ENCODE measurements around the gene RAB26. TPM values are rescaled to one million over a fixed set of nuclear protein-coding genes. Genes with fewer than 3 reads are reported as not detected.

The RAB26 gene
- total RNA-seq, 1 donor from 2014 or later, result not detected

- peaks cover 29 to 48% (median 42%) of the 10 kb centered on the region in 3 donors for H3K36me3 ChIP-seq (ENCODE audit: control insufficient read depth in 3 of 3, insufficient read depth in 3 of 3, low read length in 3 of 3)
Measured at GRCh38 chr16:2170587-2171435, 22.4 kb downstream of the RAB26 start.

GRCh38 chr16:2171601-2172178 is 23.3 kb downstream of the RAB26 start:
- Histone ChIP-seq H3K27ac (ENCODE audit: low read depth, low read length) (no peak overlapping the region), H3K9me3 (ENCODE audit: control insufficient read depth in 3 of 3, low read length in 3 of 3) (no peaks in the 10 kb centered on the region), H3K4me1 (ENCODE audit: control insufficient read depth in 3 of 3, insufficient read depth in 3 of 3, low read length in 3 of 3) (peaks cover 4 to 11% (median 9%) of the 10 kb centered on the region in 3 donors), H3K27me3 (ENCODE audit: control insufficient read depth in 3 of 3, insufficient read depth in 3 of 3, low read length in 3 of 3) (no peaks in the 10 kb centered on the region), H3K36me3 (ENCODE audit: control insufficient read depth in 3 of 3, insufficient read depth in 3 of 3, low read length in 3 of 3) (peaks cover 36 to 49% (median 47%) of the 10 kb centered on the region in 3 donors), H3K4me3 (ENCODE audit: low read length in 3 of 3) (no peak overlapping the region), H3K9ac (ENCODE audit: low read depth in 1 of 3, low read length in 3 of 3) (no peak overlapping the region)

More at GRCh38 chr16:2170587-2171435, 22.4 kb downstream of the RAB26 start:
- H3K4me1 ChIP-seq (ENCODE audit: control insufficient read depth in 3 of 3, insufficient read depth in 3 of 3, low read length in 3 of 3), result peaks cover 4 to 14% (median 9%) of the 10 kb centered on the region in 3 donors
- H3K27ac ChIP-seq (ENCODE audit: low read depth, low read length), result peak overlapping the region; percentile 70
- peak overlapping the region in 1 of 3 donors; percentile 35 for H3K4me3 ChIP-seq (ENCODE audit: low read length in 3 of 3)
- H3K9ac ChIP-seq (ENCODE audit: low read depth in 1 of 3, low read length in 3 of 3), result peak overlapping the region in 2 of 3 donors; percentile 8 to 32
- no peaks in the 10 kb centered on the region for H3K9me3 ChIP-seq (ENCODE audit: control insufficient read depth in 3 of 3, low read length in 3 of 3)
- no peaks in the 10 kb centered on the region for H3K27me3 ChIP-seq (ENCODE audit: control insufficient read depth in 3 of 3, insufficient read depth in 3 of 3, low read length in 3 of 3)

DNA sequence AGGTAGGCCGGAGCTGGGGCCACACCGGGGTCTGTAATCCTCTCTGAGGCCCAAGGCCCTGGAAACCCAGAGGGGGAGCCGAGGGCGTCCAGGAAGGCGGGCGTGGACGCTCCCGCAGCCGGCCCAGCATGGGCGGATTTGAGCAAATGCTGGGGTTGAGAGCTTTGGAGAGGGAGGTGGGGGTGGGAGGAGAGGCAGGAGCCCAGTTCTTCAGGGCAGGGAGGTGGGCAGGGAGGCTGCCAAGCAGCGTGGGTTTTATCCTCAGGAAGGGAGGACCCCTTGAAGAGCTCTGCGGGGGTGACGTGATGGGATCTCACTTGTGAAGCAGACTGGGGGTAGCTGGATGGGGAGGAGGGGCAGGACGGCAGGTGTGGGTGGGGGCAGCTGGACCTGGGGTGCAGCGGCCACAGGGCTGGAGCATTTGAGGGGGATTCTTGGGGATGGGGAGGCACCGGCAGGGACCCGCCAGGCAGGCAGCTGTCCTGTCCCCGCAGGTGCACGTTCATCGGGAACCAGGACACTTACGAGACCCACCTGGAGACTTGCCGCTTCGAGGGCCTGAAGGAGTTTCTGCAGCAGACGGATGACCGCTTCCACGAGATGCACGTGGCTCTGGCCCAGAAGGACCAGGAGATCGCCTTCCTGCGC is 24.4 kb downstream of the RAB26 start:
- Histone ChIP-seq H3K36me3 (ENCODE audit: control insufficient read depth in 3 of 3, insufficient read depth in 3 of 3, low read length in 3 of 3) (peaks cover 39 to 50% (median 49%) of the 10 kb centered on the region in 3 donors), H3K9ac (ENCODE audit: low read depth in 1 of 3, low read length in 3 of 3) (no peak overlapping the region), H3K27me3 (ENCODE audit: control insufficient read depth in 3 of 3, insufficient read depth in 3 of 3, low read length in 3 of 3) (no peaks in the 10 kb centered on the region), H3K4me3 (ENCODE audit: low read length in 3 of 3) (no peak overlapping the region), H3K9me3 (ENCODE audit: control insufficient read depth in 3 of 3, low read length in 3 of 3) (no peaks in the 10 kb centered on the region), H3K27ac (ENCODE audit: low read depth, low read length) (no peak overlapping the region), H3K4me1 (ENCODE audit: control insufficient read depth in 3 of 3, insufficient read depth in 3 of 3, low read length in 3 of 3) (peaks cover 4 to 11% (median 9%) of the 10 kb centered on the region in 3 donors)

- peaks cover 36 to 46% (median 44%) of the 10 kb centered on the region in 3 donors for H3K36me3 ChIP-seq (ENCODE audit: control insufficient read depth in 3 of 3, insufficient read depth in 3 of 3, low read length in 3 of 3)
- peaks cover 4 to 11% (median 9%) of the 10 kb centered on the region in 3 donors for H3K4me1 ChIP-seq (ENCODE audit: control insufficient read depth in 3 of 3, insufficient read depth in 3 of 3, low read length in 3 of 3)
- H3K27ac ChIP-seq (ENCODE audit: low read depth, low read length), result no peak overlapping the region
- no peak overlapping the region for H3K4me3 ChIP-seq (ENCODE audit: low read length in 3 of 3)
- no peak overlapping the region for H3K9ac ChIP-seq (ENCODE audit: low read depth in 1 of 3, low read length in 3 of 3)
- H3K9me3 ChIP-seq (ENCODE audit: control insufficient read depth in 3 of 3, low read length in 3 of 3), result no peaks in the 10 kb centered on the region
- no peaks in the 10 kb centered on the region for H3K27me3 ChIP-seq (ENCODE audit: control insufficient read depth in 3 of 3, insufficient read depth in 3 of 3, low read length in 3 of 3)
Measured at GRCh38 chr16:2173366-2173765, 24.9 kb downstream of the RAB26 start.

GRCh38 chr16:2173916-2174315 is 25.5 kb downstream of the RAB26 start:
- H3K4me1 ChIP-seq (ENCODE audit: control insufficient read depth in 3 of 3, insufficient read depth in 3 of 3, low read length in 3 of 3), result peaks cover 4 to 11% (median 9%) of the 10 kb centered on the region in 3 donors
- H3K9ac ChIP-seq (ENCODE audit: low read depth in 1 of 3, low read length in 3 of 3), result no peak overlapping the region
- peaks cover 36 to 46% (median 40%) of the 10 kb centered on the region in 3 donors for H3K36me3 ChIP-seq (ENCODE audit: control insufficient read depth in 3 of 3, insufficient read depth in 3 of 3, low read length in 3 of 3)
- no peak overlapping the region for H3K27ac ChIP-seq (ENCODE audit: low read depth, low read length)
- no peaks in the 10 kb centered on the region for H3K27me3 ChIP-seq (ENCODE audit: control insufficient read depth in 3 of 3, insufficient read depth in 3 of 3, low read length in 3 of 3)
- no peaks in the 10 kb centered on the region for H3K9me3 ChIP-seq (ENCODE audit: control insufficient read depth in 3 of 3, low read length in 3 of 3)
- H3K4me3 ChIP-seq (ENCODE audit: low read length in 3 of 3), result no peak overlapping the region

DNA sequence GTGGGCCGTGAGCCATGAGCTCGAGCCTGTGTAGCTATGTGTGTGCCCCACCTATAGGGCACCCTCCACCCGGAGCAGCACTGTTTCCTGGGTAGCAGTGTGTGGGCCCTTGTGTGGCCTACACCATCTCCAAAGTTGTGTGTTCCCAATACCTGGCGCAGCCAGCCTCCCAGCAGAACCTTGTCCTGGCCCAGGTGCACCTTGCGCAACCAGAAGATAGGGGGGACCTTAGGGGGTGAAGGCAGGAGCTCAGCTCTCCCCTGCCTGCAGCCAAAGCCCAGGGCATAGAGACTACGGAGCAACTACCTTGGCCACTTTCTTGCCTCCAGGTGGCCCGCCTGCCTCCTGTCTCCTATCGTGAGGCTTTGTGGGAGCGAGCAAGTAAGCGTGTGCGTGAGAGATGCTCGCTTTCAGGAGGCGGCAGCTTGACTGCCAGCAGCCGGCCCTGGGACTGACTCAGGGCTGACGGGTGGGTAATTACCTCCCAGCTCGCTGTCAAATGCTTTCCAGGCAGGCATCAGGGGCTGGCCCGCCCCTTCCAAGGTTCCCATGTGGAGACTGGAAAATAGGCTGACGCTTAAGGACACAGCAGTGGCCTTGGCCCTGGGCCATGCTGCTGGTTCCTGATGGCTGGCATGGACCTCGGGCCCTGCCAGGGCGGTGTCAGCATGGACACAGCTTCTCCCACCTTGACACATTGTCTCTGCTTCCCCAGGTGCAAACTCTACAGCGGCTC is 26.1 kb downstream of the RAB26 start:
- Histone ChIP-seq H3K4me3 (ENCODE audit: low read length in 3 of 3) (no peak overlapping the region), H3K36me3 (ENCODE audit: control insufficient read depth in 3 of 3, insufficient read depth in 3 of 3, low read length in 3 of 3) (peaks cover 36 to 44% (median 40%) of the 10 kb centered on the region in 3 donors), H3K4me1 (ENCODE audit: control insufficient read depth in 3 of 3, insufficient read depth in 3 of 3, low read length in 3 of 3) (peaks cover 2 to 6% (median 5%) of the 10 kb centered on the region in 3 donors), H3K9me3 (ENCODE audit: control insufficient read depth in 3 of 3, low read length in 3 of 3) (no peaks in the 10 kb centered on the region), H3K27me3 (ENCODE audit: control insufficient read depth in 3 of 3, insufficient read depth in 3 of 3, low read length in 3 of 3) (no peaks in the 10 kb centered on the region), H3K27ac (ENCODE audit: low read depth, low read length) (no peak overlapping the region), H3K9ac (ENCODE audit: low read depth in 1 of 3, low read length in 3 of 3) (no peak overlapping the region)

DNA sequence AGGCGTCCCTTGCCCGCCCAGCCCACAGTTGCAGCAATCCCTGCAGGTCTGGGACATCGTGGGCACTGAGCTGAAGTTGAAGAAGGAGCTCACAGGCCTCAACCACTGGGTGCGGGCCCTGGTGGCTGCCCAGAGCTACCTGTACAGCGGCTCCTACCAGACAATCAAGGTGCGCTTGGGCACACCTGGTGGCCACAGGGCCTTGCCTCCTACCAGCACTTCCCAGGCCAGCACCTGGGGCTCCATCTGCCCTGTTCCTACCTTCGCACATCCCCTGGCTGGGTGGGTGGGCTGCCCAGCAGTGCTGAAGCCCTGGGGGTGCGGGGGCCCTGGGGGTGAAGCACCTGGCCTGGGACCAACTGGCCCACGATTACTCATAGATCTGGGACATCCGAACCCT is 27.0 kb downstream of the RAB26 start:
- Histone ChIP-seq H3K4me1 (ENCODE audit: control insufficient read depth in 3 of 3, insufficient read depth in 3 of 3, low read length in 3 of 3) (no peaks in the 10 kb centered on the region), H3K27ac (ENCODE audit: low read depth, low read length) (no peak overlapping the region), H3K9me3 (ENCODE audit: control insufficient read depth in 3 of 3, low read length in 3 of 3) (no peaks in the 10 kb centered on the region), H3K4me3 (ENCODE audit: low read length in 3 of 3) (no peak overlapping the region), H3K9ac (ENCODE audit: low read depth in 1 of 3, low read length in 3 of 3) (no peak overlapping the region), H3K27me3 (ENCODE audit: control insufficient read depth in 3 of 3, insufficient read depth in 3 of 3, low read length in 3 of 3) (no peaks in the 10 kb centered on the region), H3K36me3 (ENCODE audit: control insufficient read depth in 3 of 3, insufficient read depth in 3 of 3, low read length in 3 of 3) (peaks cover 36 to 44% (median 40%) of the 10 kb centered on the region in 3 donors)

- peaks cover 36 to 44% (median 40%) of the 10 kb centered on the region in 3 donors for H3K36me3 ChIP-seq (ENCODE audit: control insufficient read depth in 3 of 3, insufficient read depth in 3 of 3, low read length in 3 of 3)
- no peaks in the 10 kb centered on the region for H3K27me3 ChIP-seq (ENCODE audit: control insufficient read depth in 3 of 3, insufficient read depth in 3 of 3, low read length in 3 of 3)
- H3K4me1 ChIP-seq (ENCODE audit: control insufficient read depth in 3 of 3, insufficient read depth in 3 of 3, low read length in 3 of 3), result no peaks in the 10 kb centered on the region
- no peak overlapping the region for H3K4me3 ChIP-seq (ENCODE audit: low read length in 3 of 3)
- H3K9me3 ChIP-seq (ENCODE audit: control insufficient read depth in 3 of 3, low read length in 3 of 3), result no peaks in the 10 kb centered on the region
- H3K9ac ChIP-seq (ENCODE audit: low read depth in 1 of 3, low read length in 3 of 3), result no peak overlapping the region
- H3K27ac ChIP-seq (ENCODE audit: low read depth, low read length), result no peak overlapping the region
Measured at GRCh38 chr16:2176047-2176446, 27.6 kb downstream of the RAB26 start.

- no peak overlapping the region for H3K27ac ChIP-seq (ENCODE audit: low read depth, low read length)
- H3K27me3 ChIP-seq (ENCODE audit: control insufficient read depth in 3 of 3, insufficient read depth in 3 of 3, low read length in 3 of 3), result no peaks in the 10 kb centered on the region
- no peak overlapping the region for H3K9ac ChIP-seq (ENCODE audit: low read depth in 1 of 3, low read length in 3 of 3)
- no peaks in the 10 kb centered on the region for H3K9me3 ChIP-seq (ENCODE audit: control insufficient read depth in 3 of 3, low read length in 3 of 3)
- H3K4me1 ChIP-seq (ENCODE audit: control insufficient read depth in 3 of 3, insufficient read depth in 3 of 3, low read length in 3 of 3), result no peaks in the 10 kb centered on the region
- H3K4me3 ChIP-seq (ENCODE audit: low read length in 3 of 3), result no peak overlapping the region
- peaks cover 32 to 37% (median 36%) of the 10 kb centered on the region in 3 donors for H3K36me3 ChIP-seq (ENCODE audit: control insufficient read depth in 3 of 3, insufficient read depth in 3 of 3, low read length in 3 of 3)
Measured at GRCh38 chr16:2177101-2177500, 28.7 kb downstream of the RAB26 start.

Data from skeletal muscle tissue (tissue), 4 donors.